Limb (tissue), 2 donors: ENCODE data around the gene SLCO3A1.

Experiments used
- DNase-seq, 2 donors: peaks; one replicate each; pipeline ENCODE4 v3.0.0-alpha.2; 2016; ENCODE audit errors: extremely low spot score in 2 of 2

The SLCO3A1 gene

DNA sequence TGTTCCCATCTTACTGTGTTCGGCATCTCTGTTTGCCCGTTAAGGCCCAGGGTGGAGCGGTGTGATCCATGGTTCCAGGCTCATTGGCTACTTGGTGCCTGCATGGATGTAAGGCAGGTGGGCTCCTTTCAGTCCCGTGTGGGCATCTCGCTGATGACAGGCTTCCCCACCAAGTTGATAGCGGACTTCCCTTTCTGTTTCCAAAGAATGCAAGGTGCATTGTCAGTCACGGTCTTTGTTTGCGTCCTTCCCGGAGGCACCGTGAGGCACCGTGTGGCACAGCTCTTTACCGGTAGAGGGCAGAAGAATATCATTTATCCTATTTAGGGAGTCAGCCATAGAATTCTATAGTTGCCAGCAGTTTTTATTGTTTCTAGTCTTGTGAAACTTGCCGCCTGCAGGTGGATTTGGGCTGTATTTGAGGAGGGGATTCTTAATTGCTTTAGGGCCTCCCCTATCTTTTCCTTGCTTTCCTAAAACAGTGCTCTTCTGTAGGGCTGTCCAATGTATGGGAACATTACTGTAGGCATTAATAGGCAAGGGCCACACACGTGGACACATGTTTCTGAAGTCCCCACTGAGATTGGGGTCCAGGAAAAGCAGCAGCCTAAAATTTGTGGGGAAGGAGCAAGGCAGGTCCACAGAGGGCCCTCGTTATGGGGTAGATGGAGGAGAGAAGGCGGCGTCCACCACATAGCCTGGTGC, 244.1 kb downstream of the SLCO3A1 start:
- peak; percentile 79 to 85 for DNase-seq

DNA sequence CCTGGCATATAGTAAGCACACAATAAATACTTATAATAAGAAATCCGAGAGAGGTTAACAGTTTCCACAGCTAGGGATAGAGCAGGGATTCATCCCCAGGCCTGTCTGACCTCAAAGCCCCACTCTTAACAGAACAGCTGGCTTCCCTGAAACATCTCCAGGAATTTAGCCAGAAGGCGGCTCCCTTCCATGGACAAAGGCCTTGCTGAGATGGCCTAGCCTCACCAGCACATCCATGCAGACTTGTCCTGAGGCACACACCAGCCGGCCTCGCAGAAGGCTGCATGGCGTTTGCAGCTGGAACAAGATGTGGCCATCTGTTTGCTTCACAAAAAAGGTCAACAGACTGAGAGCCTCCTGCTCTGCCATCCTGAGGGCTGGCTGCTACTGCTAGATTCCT, 245.4 kb downstream of the SLCO3A1 start:
- no peak for DNase-seq

DNA sequence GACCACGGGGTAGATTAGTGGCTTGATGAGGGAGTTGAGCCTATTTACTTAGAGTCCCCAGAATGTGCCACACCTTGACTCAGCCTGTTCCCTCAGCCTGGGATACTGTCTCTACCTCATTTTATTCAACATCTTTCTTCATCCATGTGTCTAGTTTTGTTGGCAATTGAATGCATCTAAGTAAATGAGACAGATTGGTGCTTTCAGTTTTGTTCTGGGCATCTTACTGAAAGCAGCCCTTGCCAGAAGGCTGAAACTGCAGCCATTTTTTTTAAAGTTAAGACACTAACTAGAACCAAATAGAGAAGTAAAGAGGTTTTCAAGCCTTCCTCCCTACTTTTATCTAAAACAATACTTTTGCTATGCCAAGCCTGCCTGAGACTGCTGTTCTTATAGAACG, 246.8 kb downstream of the SLCO3A1 start:
- DNase-seq, result no peak

DNA sequence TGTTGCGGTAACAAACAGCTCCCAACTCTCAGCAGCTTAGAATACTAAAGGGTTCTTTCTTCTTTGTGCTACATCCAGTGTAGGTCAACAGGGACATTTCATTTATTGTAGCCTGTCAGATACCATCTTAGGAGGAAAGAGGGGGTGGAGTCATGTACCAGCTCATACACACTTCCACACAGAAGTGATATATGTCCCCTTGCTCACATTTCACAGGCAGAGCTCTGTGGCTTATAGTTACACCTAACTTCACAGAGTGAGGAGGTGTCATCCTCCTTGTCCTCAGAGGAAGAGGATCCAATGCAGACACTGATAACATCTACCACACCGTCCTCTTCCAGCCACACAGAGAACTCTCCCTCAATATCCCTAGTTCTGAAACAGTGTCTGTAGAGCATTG, 247.2 kb downstream of the SLCO3A1 start:
- no peak for DNase-seq

DNA sequence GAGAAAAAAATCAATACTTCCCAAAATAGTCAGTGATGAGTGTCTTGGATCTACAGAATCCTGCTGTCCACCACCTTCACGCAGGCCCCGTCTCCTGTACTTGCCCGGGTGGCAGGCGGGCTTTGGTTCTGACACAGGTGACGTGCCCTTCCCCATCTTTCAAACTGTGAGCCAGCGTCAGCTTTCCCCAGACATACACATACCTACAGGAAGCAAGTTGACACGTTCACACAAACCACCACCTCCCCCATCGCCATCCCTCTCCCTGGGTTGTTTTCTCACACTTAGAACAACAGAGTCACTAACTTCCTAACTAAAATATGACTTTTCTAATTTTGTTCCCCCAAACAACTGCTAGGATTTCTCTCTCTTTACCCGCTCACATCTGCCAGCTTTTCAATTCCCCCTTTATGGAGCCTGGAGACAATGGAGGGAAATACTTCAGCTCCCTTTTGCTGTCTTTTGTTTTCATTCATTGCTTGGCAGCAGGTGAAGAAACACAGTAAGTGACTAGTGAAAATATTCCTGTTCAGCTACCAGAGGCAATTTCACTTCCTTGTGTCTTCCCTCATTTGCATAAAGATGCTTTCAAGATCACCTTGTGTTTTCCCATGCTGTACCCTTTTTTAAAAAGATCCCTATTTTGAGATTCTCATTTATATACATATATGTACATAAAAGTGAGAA, 248.3 kb downstream of the SLCO3A1 start:
- DNase-seq, result no peak

DNA sequence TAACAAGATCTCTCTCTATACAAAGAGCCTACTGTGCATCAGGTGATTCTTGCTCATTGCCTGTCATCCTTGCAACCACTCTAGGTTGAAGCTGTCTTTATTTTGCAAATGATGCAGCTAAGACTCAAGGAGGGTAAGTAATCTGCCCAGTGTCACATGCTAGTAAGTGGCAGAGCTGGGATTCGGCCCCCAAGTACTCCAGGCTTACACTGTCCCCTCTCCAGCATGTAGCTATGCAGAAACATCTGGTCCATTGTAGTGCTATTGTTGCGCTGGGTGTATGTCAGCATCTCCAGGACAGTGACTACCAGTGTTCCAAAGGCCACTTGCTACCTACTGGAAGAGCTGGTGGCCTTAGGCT, 248.9 kb downstream of the SLCO3A1 start:
- DNase-seq, result no peak

DNA sequence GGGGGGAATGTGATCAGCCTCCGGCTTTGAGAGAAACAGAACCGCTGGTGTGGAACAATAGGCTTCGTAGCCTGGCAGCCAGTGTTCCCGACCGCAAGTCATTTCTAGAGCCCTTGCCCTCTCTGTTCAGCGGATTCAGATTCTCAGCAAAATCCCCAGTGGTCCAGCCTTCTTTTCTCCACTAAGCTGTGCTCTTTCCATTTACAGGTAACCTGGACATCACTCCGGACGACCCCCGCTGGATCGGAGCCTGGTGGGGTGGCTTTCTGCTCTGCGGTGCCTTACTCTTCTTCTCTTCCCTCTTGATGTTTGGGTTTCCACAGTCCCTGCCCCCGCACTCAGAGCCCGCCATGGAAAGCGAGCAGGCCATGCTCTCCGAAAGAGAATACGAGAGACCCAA, 250.6 kb downstream of the SLCO3A1 start:
- no peak for DNase-seq

DNA sequence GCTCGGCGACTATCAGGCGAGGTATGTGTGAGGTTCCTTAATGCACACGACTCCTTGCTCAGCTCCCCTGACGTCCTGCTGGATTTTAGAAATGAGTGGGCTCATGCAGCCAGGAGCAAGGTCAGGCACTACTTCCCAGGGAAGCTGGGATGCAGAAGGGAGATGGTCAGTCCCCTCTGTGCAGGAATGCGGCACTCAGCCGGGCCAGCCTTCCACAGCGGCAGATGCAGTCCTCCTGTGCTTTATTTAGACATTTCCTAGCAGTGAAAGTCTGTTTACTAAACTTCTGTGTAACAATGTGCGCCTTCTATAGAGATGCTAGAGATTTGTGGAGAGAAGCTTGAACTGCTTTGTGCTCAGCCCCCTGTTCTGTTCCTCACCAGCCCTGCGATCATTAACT, 252.1 kb downstream of the SLCO3A1 start:
- DNase-seq, result no peak

DNA sequence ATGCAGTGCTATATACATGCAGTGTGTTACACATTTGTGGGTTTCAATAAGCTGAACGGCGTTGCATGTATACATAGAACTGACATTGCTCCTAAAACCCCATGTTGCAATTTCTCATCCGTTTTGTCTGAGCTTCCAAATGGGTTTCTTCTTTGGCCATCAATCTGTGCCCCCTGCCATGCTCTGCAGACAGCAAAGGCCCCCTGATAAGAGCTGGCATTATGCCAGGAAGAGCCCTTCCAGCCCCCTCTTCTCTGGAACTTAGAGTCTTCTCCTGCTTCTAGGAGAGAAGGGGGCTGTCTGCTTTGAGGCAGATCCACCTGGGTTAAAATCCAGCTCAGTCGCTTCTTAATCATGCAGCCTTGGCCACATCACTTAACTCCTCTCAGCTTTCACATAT, 254.0 kb downstream of the SLCO3A1 start:
- DNase-seq, result no peak

DNA sequence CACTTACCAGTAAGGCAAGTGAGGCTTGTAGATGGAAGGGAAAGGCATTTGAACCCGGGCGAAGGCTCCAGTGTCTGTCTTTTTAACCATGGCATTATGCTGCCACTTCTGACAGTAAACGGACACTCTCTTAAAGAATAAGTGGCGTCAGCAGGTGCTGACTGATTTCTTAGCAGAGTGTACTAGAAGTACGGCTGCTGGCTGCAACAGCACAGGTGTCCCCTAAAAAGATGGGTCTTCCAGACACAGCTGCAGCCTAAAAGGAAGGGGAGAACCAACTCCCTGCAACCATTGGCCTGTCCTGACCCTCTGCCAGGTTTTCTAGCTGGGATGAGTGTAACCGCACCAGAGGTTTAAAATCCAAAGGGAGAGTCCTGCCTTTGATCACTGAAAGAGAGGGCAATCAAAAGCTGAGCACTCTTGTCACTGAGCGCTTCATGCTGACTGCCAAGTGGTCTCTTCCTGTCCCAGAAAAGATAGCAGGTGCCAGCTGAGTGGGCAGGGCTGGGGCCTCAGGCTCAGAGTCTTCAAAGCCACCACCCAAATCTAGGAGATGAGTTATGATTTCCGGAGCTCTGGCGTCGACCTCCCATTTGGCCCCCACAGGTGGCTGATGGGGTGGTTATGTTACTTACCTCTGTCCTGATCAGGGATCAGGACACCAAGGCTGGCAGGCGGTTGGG, 255.8 kb downstream of the SLCO3A1 start:
- no peak for DNase-seq

DNA sequence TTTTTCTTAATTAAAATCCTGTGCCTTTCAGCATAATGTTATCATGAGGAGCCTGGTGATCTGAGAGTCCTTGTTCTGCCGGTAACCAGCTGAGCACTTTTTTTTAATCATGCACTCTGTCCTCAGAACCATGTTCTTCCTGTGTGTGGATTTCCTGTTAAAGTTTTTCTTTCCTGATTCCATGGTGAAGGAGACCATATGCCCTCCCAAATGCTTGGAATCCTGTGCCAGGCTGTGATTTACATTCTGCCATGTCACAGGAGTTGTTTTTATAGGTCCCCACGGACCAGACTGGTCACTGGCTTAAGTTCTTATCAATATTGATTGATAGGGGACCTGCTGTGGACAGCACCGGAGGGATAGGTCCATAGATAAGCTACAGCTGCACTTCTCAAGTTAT, 257.8 kb downstream of the SLCO3A1 start:
- DNase-seq, result no peak

DNA sequence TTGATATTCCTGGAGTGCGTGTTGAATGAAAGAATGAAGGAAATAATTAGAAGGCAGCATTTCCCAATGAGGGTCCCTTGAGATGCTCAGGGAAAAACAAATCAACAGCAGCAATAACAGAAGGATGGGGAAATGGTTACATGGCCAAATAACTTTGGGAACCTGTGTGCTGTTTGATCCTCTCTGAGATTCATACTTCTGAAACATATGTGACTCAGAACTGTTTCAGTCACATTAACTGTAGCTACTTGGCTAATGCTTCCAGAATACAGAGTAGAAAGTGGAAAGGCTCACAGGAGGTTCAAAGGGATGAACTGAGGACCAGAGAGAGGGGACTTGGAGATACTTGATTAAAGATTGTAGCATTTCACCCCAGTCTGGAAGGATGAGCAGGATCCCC, 258.2 kb downstream of the SLCO3A1 start:
- DNase-seq, result no peak

DNA sequence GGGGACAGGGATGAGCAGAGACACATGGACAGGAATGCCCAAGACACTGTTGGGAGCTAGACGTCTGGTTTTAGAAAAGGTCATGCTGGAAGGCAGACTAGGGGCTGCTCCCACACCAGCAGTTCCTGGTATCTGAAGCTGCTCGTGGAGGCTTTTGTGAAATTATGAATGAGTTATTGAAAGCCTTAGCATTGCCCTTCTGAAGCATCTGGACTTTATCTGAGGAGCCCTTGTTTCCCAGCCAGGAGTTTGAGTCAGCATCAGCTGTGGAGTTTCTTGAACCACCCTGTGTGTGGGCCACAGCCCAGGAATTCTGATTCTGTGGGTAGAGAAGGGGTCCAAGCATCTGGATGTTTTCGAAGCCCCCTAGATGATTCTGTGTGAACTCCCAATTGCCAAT, 258.7 kb downstream of the SLCO3A1 start:
- no peak for DNase-seq

DNA sequence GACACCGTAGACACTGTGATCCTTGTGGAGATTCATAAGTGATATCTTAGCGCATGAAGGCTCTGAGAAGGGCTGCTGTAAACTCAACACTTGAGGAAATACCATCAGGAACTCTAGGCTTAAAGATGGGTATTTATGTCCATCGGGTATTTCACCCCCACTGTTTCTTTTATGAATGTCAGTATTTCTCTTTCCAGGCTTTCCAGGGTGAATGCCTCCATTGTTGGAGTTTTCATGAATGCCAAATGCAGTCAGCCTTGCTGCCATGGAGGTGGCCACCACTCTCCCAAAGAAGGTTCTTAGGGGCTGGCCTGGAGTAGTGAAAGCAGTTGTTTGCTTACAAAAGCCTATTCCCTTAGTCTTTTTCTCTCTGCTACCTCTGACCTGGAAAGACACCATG, 259.2 kb downstream of the SLCO3A1 start:
- no peak for DNase-seq

DNA sequence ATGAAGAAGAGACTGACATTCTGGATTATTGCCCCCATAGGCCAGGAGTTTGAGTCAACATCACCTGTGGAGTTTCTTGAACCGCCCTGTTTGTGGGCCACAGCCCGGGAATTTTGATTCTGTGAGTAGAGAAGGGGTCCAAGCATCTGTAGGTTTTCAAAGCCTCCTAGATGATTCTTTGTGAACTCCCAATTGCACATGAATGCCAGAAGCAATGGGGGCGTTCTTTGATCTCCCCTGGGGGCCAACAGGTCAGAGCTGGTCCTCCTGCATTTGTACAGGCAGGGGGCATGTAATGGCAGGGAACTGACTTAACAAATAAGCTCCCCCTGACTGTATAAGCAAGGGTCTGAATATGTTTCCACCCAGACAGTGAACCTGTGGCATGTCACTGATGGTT, 260.3 kb downstream of the SLCO3A1 start:
- no peak for DNase-seq

DNA sequence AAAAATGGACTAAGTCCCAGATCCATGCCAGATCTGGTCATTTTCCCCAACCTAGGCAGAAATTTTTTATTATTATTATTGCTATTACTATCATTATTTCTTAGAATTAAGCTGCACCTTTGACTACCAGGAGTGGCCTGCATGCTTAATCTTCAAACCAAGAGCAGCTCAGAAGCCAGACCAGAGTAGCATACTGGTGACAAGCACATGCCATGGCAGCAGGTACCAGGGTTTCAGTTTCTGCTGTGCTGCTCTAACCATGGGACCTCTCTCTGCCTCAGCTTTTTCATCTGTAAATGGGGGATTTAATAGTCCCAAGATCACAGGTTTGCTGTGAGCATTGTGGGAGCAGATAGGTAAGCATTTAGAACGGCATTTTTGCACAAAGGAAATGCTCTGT, 262.3 kb downstream of the SLCO3A1 start:
- DNase-seq, result no peak

DNA sequence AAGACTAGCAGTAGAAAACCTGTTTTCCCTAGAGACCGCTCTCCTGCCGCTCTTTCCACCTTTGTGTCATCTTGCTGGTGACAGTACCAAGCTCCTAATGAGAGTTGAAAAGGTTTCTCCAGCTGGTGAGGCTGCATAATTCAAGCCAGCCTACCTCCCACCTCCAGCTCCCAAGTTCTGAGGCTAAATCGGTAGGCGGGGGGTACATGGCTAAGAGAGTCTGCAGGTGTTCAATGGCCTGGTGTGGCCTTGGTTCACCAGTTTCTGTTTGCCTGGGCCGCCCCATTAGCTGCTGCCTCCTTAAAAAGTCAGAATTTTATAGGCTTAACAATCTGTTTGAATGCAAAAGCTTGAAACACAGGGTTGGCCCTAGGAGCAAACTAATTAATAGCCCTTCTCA, 262.8 kb downstream of the SLCO3A1 start:
- DNase-seq, result no peak

DNA sequence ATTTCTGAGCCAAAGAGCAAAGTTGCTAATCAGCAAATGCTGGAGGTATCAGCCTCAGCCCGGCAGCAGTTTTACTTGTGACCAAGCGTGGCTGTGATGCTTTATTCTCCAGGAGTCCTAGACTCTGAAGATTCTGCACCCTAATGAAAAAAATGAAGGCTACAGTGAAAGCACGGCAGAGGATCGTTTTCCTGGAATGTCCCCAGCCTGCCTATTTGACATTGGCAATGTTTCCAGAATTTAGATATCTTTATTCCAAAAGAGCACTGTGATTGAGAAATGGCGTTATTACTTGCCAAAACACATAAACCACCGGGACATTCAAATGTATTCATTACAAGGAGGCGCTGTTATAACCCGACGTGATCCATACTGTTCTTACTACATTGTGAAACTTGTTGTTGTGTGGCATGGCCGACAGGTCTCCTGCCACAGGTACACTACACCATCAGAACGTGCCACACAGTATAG, 263.8 kb downstream of the SLCO3A1 start:
- no peak for DNase-seq

DNA sequence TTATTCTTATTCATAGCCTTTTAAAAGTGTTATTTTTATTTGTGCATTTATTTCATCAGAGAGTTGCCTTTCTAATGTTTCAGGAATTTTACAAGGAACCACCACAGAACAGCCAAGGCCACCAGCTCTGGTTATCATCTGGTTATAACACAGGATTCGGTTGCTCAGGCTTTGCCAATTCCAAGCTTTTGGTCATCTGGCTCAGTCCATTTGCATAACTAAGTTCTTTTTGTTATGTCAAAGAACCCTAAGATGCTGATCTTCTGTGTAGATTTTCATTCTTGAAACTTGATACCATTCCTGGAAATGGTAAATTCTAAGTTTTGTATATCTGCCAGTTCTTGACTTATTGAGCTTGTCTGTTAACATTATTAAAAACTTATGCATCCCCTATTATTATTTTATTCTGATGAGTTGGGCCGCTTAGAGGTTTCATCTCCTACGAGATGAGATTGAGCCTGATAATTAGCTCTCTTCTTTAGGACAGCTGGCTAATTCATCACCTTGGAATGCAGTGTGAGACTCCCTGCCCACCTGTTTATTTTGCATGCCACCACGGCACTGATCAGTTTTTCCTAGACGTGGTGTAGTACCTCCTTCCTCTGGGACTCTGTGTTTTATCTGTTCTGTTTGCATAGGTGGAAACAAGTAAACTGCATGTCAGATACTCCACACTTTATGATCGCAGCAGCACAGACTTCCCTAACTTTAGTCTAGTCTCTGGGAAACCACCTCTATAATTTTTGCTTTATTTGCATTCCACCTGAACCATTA, 264.8 kb downstream of the SLCO3A1 start:
- DNase-seq, result no peak

DNA sequence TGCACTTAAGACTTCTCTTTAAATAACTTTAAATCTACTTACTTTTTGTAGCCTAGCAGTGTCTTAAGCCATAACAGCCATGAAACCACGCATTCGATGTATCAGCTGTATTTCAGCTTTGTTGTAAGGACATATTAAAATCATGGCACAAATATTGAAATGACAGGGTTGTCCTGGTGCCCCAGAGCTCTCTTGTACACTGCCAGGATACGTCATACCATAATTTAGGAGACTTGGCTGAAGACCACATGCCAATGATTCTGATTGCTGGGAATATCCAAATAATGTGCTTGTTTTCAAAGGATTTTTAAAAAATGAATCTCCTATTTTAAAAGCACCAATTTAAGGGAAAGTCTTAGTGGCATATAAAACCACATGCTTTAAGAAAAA, 265.4 kb downstream of the SLCO3A1 start:
- no peak for DNase-seq

DNA sequence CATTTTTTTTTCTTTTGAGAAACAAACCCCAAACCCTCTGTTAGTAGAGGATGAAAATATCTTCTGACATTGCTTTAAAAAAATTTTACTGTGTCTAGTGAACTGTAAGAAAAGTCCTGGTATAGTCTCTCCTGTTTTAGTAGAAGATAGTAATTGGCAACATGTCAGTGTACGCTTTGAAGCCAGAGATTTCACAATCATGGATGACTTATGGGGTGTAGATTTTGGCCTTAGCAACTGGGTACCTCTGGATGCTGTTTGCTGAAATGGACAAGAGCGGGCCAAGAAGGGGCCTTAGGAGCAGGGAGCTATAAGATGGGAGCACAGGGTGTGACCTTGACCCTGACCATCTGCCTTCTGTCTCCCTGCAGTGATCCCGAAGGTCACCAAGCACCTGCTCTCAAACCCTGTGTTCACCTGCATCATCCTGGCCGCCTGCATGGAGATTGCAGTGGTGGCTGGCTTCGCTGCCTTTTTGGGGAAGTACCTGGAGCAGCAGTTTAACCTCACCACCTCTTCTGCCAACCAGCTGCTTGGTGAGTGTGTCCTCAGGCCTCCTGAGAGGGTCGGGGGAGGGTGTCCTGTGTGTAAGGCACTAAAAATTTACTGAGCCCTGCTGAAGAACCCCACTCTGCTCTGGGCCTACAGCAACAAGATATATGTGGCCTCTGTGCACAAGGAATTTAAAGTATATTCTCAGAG, 266.7 kb downstream of the SLCO3A1 start:
- no peak for DNase-seq
